AG04449 (cell line): Measurements from ENCODE around the gene MIXL1.
"Not testable (repeated sequence)": the region's sequence is repeated elsewhere in the genome, so short reads cannot be mapped to it uniquely, and the experiment has no call there.

Source experiments
- CTCF ChIA-PET: fragments of 350-600 bp; formaldehyde crosslinking; extraction: SDS; loops from one replicate; lab custom pipeline; 2021; ENCODE audit warnings: antibody characterized with exemption; lab: Yijun Ruan, JAX
- POLR2A ChIA-PET: fragments of 400-600, 350-600 bp; formaldehyde crosslinking; extraction: SDS; loops from one replicate; lab custom pipeline; 2020; ENCODE audit warnings: antibody characterized with exemption, inconsistent platforms; lab: Yijun Ruan, JAX
- DNase-seq: peaks from one replicate; pipeline ENCODE4 v3.0.0-alpha.2; 2010; ENCODE audit warnings: low read depth, low spot score
- H3K4me3 ChIP-seq: 2 replicates; pipeline ENCODE4 v1.5.1; 2011; ENCODE audit warnings: low read depth, mild to moderate bottlenecking, control low read depth, low read length
- TF ChIP-seq, protein P1 (sequence below): IDR thresholded peaks from one replicate; pipeline ENCODE4 v1.5.1; 2011; ENCODE audit warnings: mild to moderate bottlenecking, moderate library complexity, low read length, control low read depth, inconsistent platforms; ENCODE audit not compliant: insufficient read depth; ENCODE audit errors: missing control alignments

MIXL1 gene

DNA sequence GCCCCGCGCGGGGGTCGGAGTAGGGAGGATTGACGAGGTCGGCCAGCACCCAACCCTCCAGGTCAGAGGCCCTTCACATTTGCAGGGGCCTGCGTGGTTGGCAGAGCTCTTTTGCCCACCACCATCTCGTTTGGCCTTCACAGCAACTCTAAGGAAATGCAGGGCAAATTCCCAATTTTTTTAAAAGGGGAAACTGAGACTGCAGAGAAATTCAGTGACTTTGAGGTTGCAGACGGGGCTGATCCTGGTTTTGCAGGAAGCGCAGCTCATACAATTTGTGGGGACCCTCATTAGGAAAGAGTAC lies 36.5 kb upstream of the MIXL1 start:
- ChIA-PET POLR2A (no interaction called here), CTCF (interaction anchor here (1.2 kb wide), 2 partner anchors 10 to 61 kb away, joined by 5 to 7 read pairs; no protein-coding TSS in a partner anchor)
- peak overlapping the region; percentile 97 for H3K4me3 ChIP-seq
- TF ChIP-seq, protein P1, sequence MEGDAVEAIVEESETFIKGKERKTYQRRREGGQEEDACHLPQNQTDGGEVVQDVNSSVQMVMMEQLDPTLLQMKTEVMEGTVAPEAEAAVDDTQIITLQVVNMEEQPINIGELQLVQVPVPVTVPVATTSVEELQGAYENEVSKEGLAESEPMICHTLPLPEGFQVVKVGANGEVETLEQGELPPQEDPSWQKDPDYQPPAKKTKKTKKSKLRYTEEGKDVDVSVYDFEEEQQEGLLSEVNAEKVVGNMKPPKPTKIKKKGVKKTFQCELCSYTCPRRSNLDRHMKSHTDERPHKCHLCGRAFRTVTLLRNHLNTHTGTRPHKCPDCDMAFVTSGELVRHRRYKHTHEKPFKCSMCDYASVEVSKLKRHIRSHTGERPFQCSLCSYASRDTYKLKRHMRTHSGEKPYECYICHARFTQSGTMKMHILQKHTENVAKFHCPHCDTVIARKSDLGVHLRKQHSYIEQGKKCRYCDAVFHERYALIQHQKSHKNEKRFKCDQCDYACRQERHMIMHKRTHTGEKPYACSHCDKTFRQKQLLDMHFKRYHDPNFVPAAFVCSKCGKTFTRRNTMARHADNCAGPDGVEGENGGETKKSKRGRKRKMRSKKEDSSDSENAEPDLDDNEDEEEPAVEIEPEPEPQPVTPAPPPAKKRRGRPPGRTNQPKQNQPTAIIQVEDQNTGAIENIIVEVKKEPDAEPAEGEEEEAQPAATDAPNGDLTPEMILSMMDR: no peak
- DNase-seq: no peak

DNA sequence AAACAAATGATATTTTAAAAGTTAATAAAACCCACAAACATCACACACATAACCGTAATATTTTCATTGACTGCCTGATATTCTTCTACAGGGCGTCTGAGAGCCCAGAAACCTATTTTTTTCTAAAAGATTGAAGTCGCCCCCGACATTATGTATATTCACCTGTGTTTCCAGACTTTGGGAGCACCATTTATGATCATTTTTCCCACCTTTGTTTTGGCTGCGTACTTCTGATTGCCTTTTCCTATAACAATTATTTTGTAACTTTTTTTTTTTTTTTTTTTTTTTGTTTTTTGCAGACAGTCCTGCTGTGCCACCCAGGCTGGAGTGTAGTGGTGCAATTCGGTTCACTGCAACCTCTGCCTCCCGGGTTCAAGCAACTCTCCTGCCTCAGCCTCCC lies 36.1 kb upstream of the MIXL1 start:
- CTCF ChIA-PET: interaction anchor here (1.2 kb wide), 2 partner anchors 10 to 62 kb away, joined by 5 to 7 read pairs; no protein-coding TSS in a partner anchor
- POLR2A ChIA-PET: no interaction called here
- DNase-seq: no peak
- H3K4me3 ChIP-seq: no peak overlapping the region
- TF ChIP-seq, protein P1: no peak

DNA sequence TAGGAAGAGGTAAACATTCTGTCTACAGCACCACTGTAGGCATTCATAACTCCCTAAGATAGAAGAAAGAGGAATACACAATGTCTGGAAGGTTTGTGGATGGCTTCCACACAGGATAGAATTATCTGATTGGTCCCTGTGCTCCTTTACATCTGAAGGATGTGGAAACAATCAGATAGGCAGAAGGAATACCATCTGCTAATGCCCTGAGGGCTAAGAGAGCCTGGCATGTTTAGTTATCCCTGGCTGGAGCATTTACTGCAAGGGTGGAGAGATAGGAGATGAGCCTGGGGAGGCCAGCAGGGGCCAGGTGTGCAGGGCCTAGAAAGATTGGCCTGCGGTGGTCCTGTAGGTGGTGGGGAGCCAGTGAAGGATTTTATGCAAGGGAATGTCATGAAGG lies 28.3 kb upstream of the MIXL1 start:
- POLR2A ChIA-PET: interaction anchor here (1.1 kb wide), 1 partner anchor 70 kb away, joined by 3 read pairs; no protein-coding TSS in a partner anchor
- H3K4me3 ChIP-seq: no peak overlapping the region
- no peak for DNase-seq
- CTCF ChIA-PET: interaction anchor here (2.8 to 11.8 kb wide), 3 partner anchors 12 to 72 kb away, joined by 18 to 282 read pairs (median 62); no protein-coding TSS in a partner anchor
- TF ChIP-seq, protein P1: no peak

DNA sequence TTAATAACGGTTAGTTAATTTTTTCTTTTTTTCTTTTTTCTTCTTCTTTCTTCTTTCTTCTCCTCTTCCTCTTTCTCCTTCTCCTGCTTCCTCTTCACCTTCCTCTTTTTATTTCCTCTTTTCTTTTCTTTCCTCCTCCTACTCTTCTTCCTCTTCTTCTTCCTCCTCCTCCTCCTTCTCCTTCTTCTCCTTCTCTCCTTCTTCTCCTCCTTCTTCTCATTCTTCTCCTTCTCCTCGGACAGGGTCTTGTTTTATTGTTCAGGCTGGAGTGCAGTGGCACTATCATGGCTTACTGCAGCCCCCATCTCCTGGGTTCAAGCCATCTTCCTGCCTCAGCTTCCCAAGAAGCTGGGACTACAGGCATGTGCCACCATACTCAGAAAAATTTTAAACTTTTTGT lies 23.5 kb upstream of the MIXL1 start:
- TF ChIP-seq, protein P1: no peak
- no peak overlapping the region for H3K4me3 ChIP-seq
- ChIA-PET CTCF (interaction anchor here (0.9 to 11.8 kb wide), 9 partner anchors 8 to 135 kb away, joined by 3 to 282 read pairs (median 4); no protein-coding TSS in a partner anchor), POLR2A (no interaction called here)
- DNase-seq: no peak

DNA sequence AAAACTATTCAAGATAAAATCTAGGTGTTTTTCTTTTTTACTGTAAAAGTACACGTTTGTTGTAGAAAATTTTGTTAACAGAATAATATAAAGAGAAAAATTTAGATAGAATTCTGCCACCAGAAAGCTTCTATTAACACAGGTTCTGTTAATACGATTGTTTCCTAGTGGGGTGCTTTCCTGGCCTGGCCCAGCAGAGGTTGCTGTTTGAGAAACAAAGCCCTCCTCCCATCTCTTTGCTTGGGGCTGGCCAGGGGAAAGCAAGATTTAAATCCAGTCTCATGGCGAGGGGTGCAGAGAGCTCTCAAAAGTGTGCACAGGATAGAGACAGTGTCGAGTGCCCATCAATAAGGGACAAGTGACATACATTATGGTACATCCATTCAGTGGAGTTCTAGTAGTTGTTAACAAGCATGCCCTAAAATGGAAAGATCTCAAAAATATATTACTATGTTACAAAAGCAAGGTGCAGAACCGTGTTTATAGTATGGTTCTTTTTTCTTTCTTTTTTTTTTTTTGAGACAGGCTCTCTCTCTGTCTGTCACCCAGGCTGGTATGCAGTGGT lies 22.4 kb upstream of the MIXL1 start:
- ChIA-PET CTCF (interaction anchor here (0.6 to 11.8 kb wide), 10 partner anchors 9 to 136 kb away, joined by 3 to 282 read pairs (median 4); no protein-coding TSS in a partner anchor), POLR2A (no interaction called here)
- DNase-seq: no peak
- no peak overlapping the region for H3K4me3 ChIP-seq
- TF ChIP-seq, protein P1: peak; percentile 26

DNA sequence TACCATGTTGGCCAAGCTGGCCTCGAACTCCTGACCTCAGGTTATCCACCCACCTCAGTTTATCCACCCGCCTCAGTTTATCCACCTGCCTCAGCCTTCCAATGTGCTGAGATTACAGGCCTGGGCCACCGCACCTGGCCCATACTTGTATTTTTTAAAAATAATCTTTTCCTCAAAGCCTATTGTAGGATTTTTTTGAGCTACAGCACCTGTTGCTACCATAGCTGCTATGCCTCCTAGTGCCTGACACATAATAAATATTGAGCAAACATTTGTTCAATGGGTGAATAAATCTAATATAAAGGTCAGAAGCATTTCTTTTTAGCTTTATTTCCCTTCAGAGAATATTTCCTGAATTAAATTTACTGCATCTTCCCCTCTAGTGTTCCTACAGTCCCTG lies 21.2 kb upstream of the MIXL1 start:
- DNase-seq: no peak
- CTCF ChIA-PET: interaction anchor here (11.8 kb wide), 1 partner anchor 79 kb away, joined by 282 read pairs; no protein-coding TSS in a partner anchor
- POLR2A ChIA-PET: no interaction called here
- TF ChIP-seq, protein P1: no peak
- no peak overlapping the region for H3K4me3 ChIP-seq

DNA sequence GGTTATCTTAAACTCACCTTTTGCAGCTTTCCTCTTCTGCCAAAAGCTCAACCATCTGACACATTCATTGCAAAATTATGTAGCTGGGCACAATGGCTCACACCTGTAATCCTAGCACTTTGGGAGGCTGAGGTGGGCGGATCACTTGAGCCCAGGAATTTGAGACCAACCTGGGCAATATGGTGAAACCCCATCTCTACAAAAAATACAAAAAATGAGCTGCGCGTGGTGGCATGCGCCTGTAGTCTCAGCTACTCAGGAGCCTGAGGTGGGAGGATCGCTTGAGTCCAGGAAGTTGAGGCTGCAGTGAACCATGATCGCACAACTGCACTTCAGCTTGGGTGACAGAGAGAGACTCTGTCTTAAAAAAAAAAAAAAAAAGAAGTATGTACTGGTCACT lies 20.8 kb upstream of the MIXL1 start:
- POLR2A ChIA-PET, H3K4me3 ChIP-seq, DNase-seq: not testable (repeated sequence)
- CTCF ChIA-PET: interaction anchor here (11.8 kb wide), 1 partner anchor 79 kb away, joined by 282 read pairs; no protein-coding TSS in a partner anchor
